ENCODE data around the gene AQR. TPM values are rescaled to one million over a fixed set of nuclear protein-coding genes. Genes with fewer than 3 reads are reported as not detected.

The AQR gene
- polyA plus RNA-seq (2012; ENCODE audit: missing spikeins), result 12.7 TPM

GRCh38 chr15:34969340-34970097, at the start of gene AQR:
Gene AQR (minus strand): TSS chr15:34969742. CDS start chr15:34969613, 129 bp downstream.
- peak; percentile 87 for DNase-seq (ENCODE audit: insufficient read length)
- TF ChIP-seq POLR2A (IDR thresholded peaks at IDR 0.05; ENCODE audit: low read depth, low read length), result peak; percentile 93
- TF ChIP-seq TAF1 (IDR thresholded peaks at IDR 0.05; ENCODE audit: borderline replicate concordance, low read depth, low read length), result peak; percentile 94
- TF ChIP-seq POLR2AphosphoS5 (IDR thresholded peaks at IDR 0.05; ENCODE audit: low read depth, low read length), result peak; percentile 94
- peak; percentile 99 for FAIRE-seq

GRCh38 chr15:35014241-35014640, 44.7 kb upstream of the AQR start:
- no peak for TF ChIP-seq TAF1 (IDR thresholded peaks at IDR 0.05; ENCODE audit: borderline replicate concordance, low read depth, low read length)
- no peak for TF ChIP-seq POLR2AphosphoS5 (IDR thresholded peaks at IDR 0.05; ENCODE audit: low read depth, low read length)
- TF ChIP-seq POLR2A (IDR thresholded peaks at IDR 0.05; ENCODE audit: low read depth, low read length), result no peak
- no peak for FAIRE-seq

DNA sequence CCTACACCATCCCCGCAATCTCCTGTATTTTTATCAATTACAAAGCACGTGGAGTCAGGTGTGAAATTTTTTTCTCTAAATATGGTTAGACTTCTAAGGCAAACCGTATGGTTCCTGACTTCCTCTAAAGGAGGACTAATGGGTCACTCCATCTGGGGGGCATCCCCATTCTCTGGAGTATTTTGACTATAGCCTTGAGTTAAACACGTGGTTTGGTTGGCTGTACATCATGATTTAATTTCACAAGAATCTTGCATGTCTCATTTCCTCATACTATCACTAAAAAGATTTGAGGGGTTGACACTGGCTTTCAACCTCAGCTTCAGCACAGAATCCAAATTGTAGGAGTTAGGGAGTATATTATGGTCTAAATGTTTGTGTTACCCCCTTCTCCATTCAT, 43.8 kb upstream of the AQR start:
- TF ChIP-seq TAF1 (IDR thresholded peaks at IDR 0.05; ENCODE audit: borderline replicate concordance, low read depth, low read length) (no peak), POLR2A (IDR thresholded peaks at IDR 0.05; ENCODE audit: low read depth, low read length) (no peak), POLR2AphosphoS5 (IDR thresholded peaks at IDR 0.05; ENCODE audit: low read depth, low read length) (no peak)
- DNase-seq (ENCODE audit: insufficient read length), result no peak
- no peak for FAIRE-seq

More at GRCh38 chr15:35014241-35014640, 44.7 kb upstream of the AQR start:
- DNase-seq (ENCODE audit: insufficient read length), result no peak

DNA sequence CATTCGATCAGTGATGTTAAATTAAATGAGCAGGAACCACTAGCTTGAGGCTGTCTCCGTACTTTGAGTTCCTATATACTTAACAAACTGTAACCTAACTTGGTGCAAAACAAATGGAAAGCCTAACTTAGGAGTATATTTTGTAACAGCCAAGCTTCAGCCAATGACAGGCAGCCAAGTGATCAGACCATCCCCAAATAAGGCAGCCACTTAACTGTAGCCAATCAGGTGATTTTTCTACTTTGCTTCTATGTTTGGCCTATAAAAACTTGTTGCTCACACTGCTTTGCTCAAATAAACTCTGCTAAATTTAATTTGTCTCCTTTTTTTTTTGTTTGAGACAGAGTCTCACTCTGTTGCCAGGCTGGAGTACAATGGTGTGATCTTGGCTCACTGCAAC, 37.9 kb upstream of the AQR start:
- TF ChIP-seq TAF1 (IDR thresholded peaks at IDR 0.05; ENCODE audit: borderline replicate concordance, low read depth, low read length), result no peak
- no peak for TF ChIP-seq POLR2AphosphoS5 (IDR thresholded peaks at IDR 0.05; ENCODE audit: low read depth, low read length)
- FAIRE-seq (no peak), DNase-seq (ENCODE audit: insufficient read length) (no peak)

GRCh38 chr15:35005933-35006332, 36.4 kb upstream of the AQR start:
- DNase-seq (ENCODE audit: insufficient read length) (no peak), FAIRE-seq (no peak)
- no peak for TF ChIP-seq POLR2A (IDR thresholded peaks at IDR 0.05; ENCODE audit: low read depth, low read length)
- no peak for TF ChIP-seq TAF1 (IDR thresholded peaks at IDR 0.05; ENCODE audit: borderline replicate concordance, low read depth, low read length)
- TF ChIP-seq POLR2AphosphoS5 (IDR thresholded peaks at IDR 0.05; ENCODE audit: low read depth, low read length), result no peak

DNA sequence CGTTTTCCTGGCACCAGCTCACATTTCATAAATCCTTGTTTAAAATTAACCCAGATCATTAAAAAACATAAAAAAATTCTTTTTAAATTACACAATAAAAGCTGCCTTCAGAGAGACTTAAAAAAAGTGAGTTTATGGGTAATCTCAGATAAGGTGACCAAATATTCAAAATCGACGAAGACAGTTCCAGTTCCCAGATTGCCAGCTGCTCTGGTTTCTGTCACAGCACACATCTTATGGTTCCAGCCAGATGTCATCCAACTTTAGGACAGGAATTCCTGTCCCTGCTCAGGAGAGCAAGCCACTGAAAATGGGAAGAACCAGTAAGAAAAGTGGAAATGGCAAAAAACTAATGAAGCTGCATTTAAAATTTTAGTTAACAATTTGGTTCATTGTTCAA, 34.4 kb upstream of the AQR start:
- TF ChIP-seq POLR2A (IDR thresholded peaks at IDR 0.05; ENCODE audit: low read depth, low read length) (no peak), POLR2AphosphoS5 (IDR thresholded peaks at IDR 0.05; ENCODE audit: low read depth, low read length) (no peak), TAF1 (IDR thresholded peaks at IDR 0.05; ENCODE audit: borderline replicate concordance, low read depth, low read length) (no peak)
- DNase-seq (ENCODE audit: insufficient read length) (no peak), FAIRE-seq (no peak)

DNA sequence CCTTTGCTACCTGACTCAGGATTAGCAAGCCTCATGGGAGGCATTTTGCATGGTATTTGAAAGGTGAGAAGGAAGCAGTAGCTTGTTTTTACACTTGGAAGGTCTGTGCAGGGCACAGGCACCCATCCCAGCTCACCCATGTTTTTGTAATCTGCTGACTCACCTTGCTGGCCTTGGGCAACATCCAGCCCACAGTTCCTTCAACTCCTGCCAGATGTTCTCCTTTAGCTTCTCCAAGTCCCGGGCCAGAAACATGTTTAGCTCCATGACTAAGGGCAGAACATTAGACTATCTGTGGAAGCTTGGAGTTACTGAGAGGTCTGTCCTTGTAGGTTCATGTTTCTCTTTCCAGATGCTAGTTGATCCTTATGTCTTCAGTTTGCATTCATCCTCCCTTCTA, 31.0 kb upstream of the AQR start:
- DNase-seq (ENCODE audit: insufficient read length) (no peak), FAIRE-seq (no peak)

GRCh38 chr15:34999906-35000305, 30.4 kb upstream of the AQR start:
- FAIRE-seq (no peak), DNase-seq (ENCODE audit: insufficient read length) (no peak)
- TF ChIP-seq POLR2A (IDR thresholded peaks at IDR 0.05; ENCODE audit: low read depth, low read length), result no peak
- TF ChIP-seq POLR2AphosphoS5 (IDR thresholded peaks at IDR 0.05; ENCODE audit: low read depth, low read length), result no peak
- TF ChIP-seq TAF1 (IDR thresholded peaks at IDR 0.05; ENCODE audit: borderline replicate concordance, low read depth, low read length), result no peak

More for the DNA sequence above, 31.0 kb upstream of the AQR start:
- TF ChIP-seq TAF1 (IDR thresholded peaks at IDR 0.05; ENCODE audit: borderline replicate concordance, low read depth, low read length), result no peak
- TF ChIP-seq POLR2AphosphoS5 (IDR thresholded peaks at IDR 0.05; ENCODE audit: low read depth, low read length), result no peak
- no peak for TF ChIP-seq POLR2A (IDR thresholded peaks at IDR 0.05; ENCODE audit: low read depth, low read length)

DNA sequence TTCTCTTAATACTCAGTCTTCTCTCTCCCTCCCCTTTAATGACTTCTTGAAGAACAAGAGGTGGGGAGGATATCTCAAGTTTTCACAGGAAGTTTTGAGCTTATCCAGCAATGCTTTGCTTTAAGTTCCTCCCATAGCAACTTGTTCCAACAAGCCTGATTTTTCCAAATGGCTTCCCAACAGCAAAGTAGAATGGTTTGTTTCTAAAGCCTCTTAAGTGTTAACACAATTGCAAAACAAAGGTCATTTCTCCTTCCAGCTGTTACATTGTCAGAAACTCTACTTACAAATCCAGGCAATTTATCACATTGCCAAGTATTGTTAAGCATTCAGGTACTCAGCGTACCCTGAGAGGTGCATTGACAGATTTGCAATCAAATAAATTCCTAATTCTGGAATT, 25.4 kb upstream of the AQR start:
- TF ChIP-seq POLR2AphosphoS5 (IDR thresholded peaks at IDR 0.05; ENCODE audit: low read depth, low read length), result no peak
- no peak for TF ChIP-seq TAF1 (IDR thresholded peaks at IDR 0.05; ENCODE audit: borderline replicate concordance, low read depth, low read length)
- TF ChIP-seq POLR2A (IDR thresholded peaks at IDR 0.05; ENCODE audit: low read depth, low read length), result no peak
- no peak for DNase-seq (ENCODE audit: insufficient read length)
- FAIRE-seq, result no peak

DNA sequence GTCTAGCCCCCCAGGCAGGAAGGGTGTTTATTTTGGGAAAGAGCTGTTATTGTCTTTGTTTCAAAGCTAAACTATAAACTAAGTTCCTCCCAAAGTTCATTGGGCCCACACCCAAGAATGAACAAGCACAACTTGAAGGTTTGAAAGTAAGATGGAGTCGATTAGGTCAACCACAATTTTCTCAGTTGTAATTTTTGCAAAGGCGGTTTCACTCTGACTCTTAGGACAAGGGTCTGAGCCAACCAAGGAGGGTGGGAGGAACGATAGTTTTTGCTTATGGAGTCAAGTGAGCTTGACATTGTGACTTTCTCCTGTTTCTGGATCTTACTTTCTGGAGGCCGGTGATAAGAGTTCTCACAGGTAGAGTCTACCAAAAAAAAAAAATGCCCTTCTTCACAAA, 24.3 kb upstream of the AQR start:
- DNase-seq (ENCODE audit: insufficient read length), result peak; percentile 51
- peak; percentile 82 for FAIRE-seq
- TF ChIP-seq TAF1 (IDR thresholded peaks at IDR 0.05; ENCODE audit: borderline replicate concordance, low read depth, low read length) (no peak), POLR2AphosphoS5 (IDR thresholded peaks at IDR 0.05; ENCODE audit: low read depth, low read length) (no peak), POLR2A (IDR thresholded peaks at IDR 0.05; ENCODE audit: low read depth, low read length) (no peak)

- FAIRE-seq, result peak; percentile 71
- DNase-seq (ENCODE audit: insufficient read length), result no peak
- TF ChIP-seq POLR2A (IDR thresholded peaks at IDR 0.05; ENCODE audit: low read depth, low read length) (no peak), POLR2AphosphoS5 (IDR thresholded peaks at IDR 0.05; ENCODE audit: low read depth, low read length) (no peak), TAF1 (IDR thresholded peaks at IDR 0.05; ENCODE audit: borderline replicate concordance, low read depth, low read length) (no peak)
Observed at GRCh38 chr15:34993412-34993811, 23.9 kb upstream of the AQR start.
